HL-60 (cell line): ENCODE results near the gene MBD5.

ENCODE experiments used
- DNase-seq, 2 experiments: peaks; one replicate each; pipeline ENCODE4 v3.0.0-alpha.2; 2010 to 2020; ENCODE audit warnings: low read depth in 1 of 2, low spot score in 1 of 2
- H3K27ac ChIP-seq: fragments of 250-450 bp; sonication (Bioruptor Pico); replicated peaks from 2 replicates; pipeline ENCODE4 v1.5.1; 2020; ENCODE audit warnings: mild to moderate bottlenecking, moderate library complexity
- H3K27me3 ChIP-seq: fragments of 250-450 bp; sonication (Bioruptor Pico); 2 replicates; pipeline ENCODE4 v1.5.1; 2021; ENCODE audit warnings: mild to moderate bottlenecking, moderate library complexity; ENCODE audit not compliant: insufficient read depth, poor library complexity, severe bottlenecking
- H3K4me3 ChIP-seq: replicated peaks from 2 replicates; pipeline ENCODE4 v1.5.1; 2011; ENCODE audit warnings: mild to moderate bottlenecking, control low read depth, low read length; ENCODE audit not compliant: insufficient read depth
- GABPA ChIP-seq: IDR thresholded peaks from 2 replicates; pipeline ENCODE4 v1.6.1; 2012; ENCODE audit warnings: low read depth
- POLR2AphosphoS5 ChIP-seq: IDR thresholded peaks from 2 replicates; pipeline ENCODE4 v1.6.1; 2012; ENCODE audit warnings: low read depth
- SPI1 ChIP-seq: IDR thresholded peaks from 2 replicates; pipeline ENCODE4 v1.6.1; 2012; ENCODE audit warnings: low read depth, mild to moderate bottlenecking, borderline replicate concordance
- TF ChIP-seq, protein P1 (sequence below): IDR thresholded peaks from 2 replicates; pipeline ENCODE4 v1.6.1; 2012; ENCODE audit warnings: low read depth; ENCODE audit not compliant: insufficient replicate concordance
- TF ChIP-seq, protein P2 (sequence below): IDR thresholded peaks from one replicate; pipeline ENCODE4 v1.5.1; 2011; ENCODE audit warnings: low read length, control low read depth, inconsistent platforms; ENCODE audit not compliant: insufficient read depth

MBD5 gene

DNA sequence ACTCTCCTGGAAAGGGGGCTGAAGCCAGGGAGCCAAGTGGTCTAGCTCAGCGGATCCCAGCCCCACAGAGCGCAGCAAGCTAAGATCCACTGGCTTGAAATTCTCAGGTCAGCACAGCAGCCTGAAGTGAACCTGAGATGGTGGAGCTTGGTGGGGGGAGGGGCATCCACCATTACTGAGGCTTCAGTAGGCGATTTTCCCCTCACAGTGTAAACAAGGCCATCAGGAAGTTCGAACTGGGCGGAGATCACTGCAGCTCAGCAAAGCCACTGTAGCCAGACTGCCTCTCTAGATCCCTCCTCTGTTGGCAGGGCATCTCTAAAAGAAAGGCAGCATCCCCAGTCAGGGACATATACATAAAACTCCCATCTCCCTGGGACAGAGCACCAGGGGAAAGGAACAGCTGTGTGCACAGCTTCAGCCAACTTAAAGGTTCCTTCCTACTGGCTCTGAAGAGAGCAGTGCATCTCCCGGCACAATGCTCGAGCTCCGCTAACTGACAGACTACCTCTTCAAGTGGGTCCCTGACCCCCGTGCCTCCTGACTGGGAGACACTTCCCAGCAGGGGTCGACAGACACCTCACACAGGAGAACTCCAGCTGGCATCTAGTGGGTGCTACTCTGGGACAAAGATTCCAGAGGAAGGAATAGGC lies 341.4 kb downstream of the MBD5 start:
- no peak for DNase-seq
- no peak overlapping the region for H3K27ac ChIP-seq
- H3K27me3 ChIP-seq: no peaks in the 10 kb centered on the region
- no peak overlapping the region for H3K4me3 ChIP-seq
- TF ChIP-seq GABPA (no peak), SPI1 (no peak), POLR2AphosphoS5 (no peak)
- TF ChIP-seq, protein P1, sequence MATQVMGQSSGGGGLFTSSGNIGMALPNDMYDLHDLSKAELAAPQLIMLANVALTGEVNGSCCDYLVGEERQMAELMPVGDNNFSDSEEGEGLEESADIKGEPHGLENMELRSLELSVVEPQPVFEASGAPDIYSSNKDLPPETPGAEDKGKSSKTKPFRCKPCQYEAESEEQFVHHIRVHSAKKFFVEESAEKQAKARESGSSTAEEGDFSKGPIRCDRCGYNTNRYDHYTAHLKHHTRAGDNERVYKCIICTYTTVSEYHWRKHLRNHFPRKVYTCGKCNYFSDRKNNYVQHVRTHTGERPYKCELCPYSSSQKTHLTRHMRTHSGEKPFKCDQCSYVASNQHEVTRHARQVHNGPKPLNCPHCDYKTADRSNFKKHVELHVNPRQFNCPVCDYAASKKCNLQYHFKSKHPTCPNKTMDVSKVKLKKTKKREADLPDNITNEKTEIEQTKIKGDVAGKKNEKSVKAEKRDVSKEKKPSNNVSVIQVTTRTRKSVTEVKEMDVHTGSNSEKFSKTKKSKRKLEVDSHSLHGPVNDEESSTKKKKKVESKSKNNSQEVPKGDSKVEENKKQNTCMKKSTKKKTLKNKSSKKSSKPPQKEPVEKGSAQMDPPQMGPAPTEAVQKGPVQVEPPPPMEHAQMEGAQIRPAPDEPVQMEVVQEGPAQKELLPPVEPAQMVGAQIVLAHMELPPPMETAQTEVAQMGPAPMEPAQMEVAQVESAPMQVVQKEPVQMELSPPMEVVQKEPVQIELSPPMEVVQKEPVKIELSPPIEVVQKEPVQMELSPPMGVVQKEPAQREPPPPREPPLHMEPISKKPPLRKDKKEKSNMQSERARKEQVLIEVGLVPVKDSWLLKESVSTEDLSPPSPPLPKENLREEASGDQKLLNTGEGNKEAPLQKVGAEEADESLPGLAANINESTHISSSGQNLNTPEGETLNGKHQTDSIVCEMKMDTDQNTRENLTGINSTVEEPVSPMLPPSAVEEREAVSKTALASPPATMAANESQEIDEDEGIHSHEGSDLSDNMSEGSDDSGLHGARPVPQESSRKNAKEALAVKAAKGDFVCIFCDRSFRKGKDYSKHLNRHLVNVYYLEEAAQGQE: no peak
- TF ChIP-seq, protein P2, sequence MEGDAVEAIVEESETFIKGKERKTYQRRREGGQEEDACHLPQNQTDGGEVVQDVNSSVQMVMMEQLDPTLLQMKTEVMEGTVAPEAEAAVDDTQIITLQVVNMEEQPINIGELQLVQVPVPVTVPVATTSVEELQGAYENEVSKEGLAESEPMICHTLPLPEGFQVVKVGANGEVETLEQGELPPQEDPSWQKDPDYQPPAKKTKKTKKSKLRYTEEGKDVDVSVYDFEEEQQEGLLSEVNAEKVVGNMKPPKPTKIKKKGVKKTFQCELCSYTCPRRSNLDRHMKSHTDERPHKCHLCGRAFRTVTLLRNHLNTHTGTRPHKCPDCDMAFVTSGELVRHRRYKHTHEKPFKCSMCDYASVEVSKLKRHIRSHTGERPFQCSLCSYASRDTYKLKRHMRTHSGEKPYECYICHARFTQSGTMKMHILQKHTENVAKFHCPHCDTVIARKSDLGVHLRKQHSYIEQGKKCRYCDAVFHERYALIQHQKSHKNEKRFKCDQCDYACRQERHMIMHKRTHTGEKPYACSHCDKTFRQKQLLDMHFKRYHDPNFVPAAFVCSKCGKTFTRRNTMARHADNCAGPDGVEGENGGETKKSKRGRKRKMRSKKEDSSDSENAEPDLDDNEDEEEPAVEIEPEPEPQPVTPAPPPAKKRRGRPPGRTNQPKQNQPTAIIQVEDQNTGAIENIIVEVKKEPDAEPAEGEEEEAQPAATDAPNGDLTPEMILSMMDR: no peak

DNA sequence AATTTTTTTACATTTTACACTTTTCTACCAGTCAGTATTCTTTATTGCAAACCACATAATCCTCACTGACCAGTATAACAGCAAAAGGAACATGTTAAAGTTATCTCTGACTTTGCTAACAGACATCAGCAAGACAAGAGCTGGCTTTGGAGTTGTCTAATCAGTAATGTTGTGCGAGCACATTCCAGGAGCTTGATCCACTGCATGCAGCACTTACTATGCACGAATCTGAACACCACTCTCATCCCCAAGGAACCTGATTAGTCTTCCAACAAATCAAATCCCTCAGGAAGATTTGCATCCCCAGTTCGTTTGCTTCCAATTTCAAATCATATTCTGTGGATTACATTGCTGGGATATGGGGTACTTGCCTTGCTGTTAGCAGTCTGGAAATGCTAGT lies 354.3 kb downstream of the MBD5 start:
- Histone ChIP-seq H3K4me3 (no peak overlapping the region), H3K27ac (no peak overlapping the region), H3K27me3 (no peaks in the 10 kb centered on the region)
- DNase-seq: no peak
- TF ChIP-seq SPI1: no peak
- TF ChIP-seq, protein P1: no peak
- TF ChIP-seq, protein P2: no peak
- TF ChIP-seq GABPA: no peak
- TF ChIP-seq POLR2AphosphoS5: no peak

DNA sequence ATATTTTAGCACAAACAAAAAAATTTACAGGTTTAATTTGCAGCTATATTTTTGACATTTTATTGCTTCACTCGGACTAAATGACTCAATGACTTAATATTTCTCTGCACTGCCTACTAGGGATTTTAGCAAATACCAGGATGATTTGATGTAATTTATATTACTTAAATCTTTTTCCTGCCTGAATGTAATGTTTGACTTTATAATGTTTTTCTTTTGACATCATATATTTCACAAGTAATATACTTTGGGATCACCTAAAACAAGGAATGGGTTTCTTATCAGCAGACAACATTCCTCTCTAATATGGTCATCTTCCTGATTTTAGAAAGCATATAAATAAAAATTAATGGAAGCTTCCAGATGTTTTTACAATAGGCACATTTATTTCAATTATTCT lies 370.4 kb downstream of the MBD5 start:
- H3K27me3 ChIP-seq: no peaks in the 10 kb centered on the region
- no peak overlapping the region for H3K27ac ChIP-seq
- TF ChIP-seq, protein P2: no peak
- TF ChIP-seq, protein P1: no peak
- TF ChIP-seq GABPA: no peak
- TF ChIP-seq POLR2AphosphoS5: no peak
- H3K4me3 ChIP-seq: no peak overlapping the region
- no peak for DNase-seq
